ENCODE measurements around the gene IQGAP2.

DNA sequence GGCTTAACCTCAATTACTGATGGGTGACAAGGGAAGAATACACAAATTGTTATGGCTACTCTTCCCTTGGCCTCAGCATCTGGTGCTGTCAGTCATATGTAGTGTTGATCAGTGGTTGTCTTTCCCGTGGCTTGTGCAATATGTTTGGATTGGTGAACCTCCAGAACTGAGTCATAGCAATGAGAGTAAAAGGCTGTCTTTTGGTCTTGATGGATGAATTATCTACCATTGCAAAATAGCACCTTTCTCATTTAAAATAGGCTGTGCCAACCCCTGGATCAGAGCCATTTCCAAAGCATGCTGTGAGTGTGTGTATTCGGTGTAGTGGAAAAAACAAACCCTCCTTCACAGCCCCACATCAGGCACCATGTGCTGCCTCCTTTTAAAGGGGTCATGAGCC is 298.2 kb downstream of the IQGAP2 start:
- TF ChIP-seq GATA3 (IDR thresholded peaks at IDR 0.05; ENCODE audit: low read depth, low read length) (no peak), GATA2 (IDR thresholded peaks at IDR 0.05; ENCODE audit: low read depth, low read length) (no peak)

All from SH-SY5Y (cell line).